K562 (cell line): ENCODE data around the gene TCTN3. TPM values are rescaled to one million over a fixed set of nuclear protein-coding genes. Genes with fewer than 3 reads are reported as not detected.

Source experiments
- BACH1 ChIP-seq: fragments of 200-800 bp; sonication (Bioruptor generic); IDR thresholded peaks from 2 replicates; pipeline ENCODE4 v1.6.1; 2016; ENCODE audit warnings: missing genetic modification characterization, missing compliant biosample characterization
- C11orf30 ChIP-seq: fragments of 450-650 bp; IDR thresholded peaks from 2 replicates; pipeline ENCODE4 v1.6.1; 2016; ENCODE audit warnings: low read depth, mild to moderate bottlenecking
- FOXM1 ChIP-seq, 2 experiments: fragments of 450-650 bp in 1 of 2; sonication (generic) in 1 of 2; formaldehyde crosslinking in 1 of 2; IDR thresholded peaks; 2 replicates each; pipeline versions ENCODE4 v1.6.1 to v1.9.0; 2017 to 2022; ENCODE audit warnings: low read depth in 2 of 2, mild to moderate bottlenecking in 2 of 2, missing genetic modification reagents in 1 of 2, moderate library complexity in 1 of 2
- IRF2 ChIP-seq: sonication (generic); formaldehyde crosslinking; IDR thresholded peaks from 2 replicates; pipeline ENCODE4 v1.8.1; 2022; ENCODE audit warnings: mild to moderate bottlenecking, missing genetic modification reagents
- MAFG ChIP-seq: fragments of 450-650 bp; conservative IDR thresholded peaks from 2 replicates; pipeline ENCODE4 v1.6.1; 2016; ENCODE audit warnings: missing genetic modification characterization, missing compliant biosample characterization
- MCM3 ChIP-seq: fragments of 450-650 bp; IDR thresholded peaks from 2 replicates; pipeline ENCODE4 v1.6.1; 2016
- NUFIP1 ChIP-seq: fragments of 450-650 bp; IDR thresholded peaks from 2 replicates; pipeline ENCODE4 v1.6.1; 2018; ENCODE audit not compliant: partially characterized antibody
- PHF8 ChIP-seq: fragments of 200-600 bp; sonication (generic); IDR thresholded peaks from 2 replicates; pipeline ENCODE4 v1.6.1; 2012; ENCODE audit warnings: mixed run types, mild to moderate bottlenecking, inconsistent platforms, low read length, moderate library complexity, borderline replicate concordance
- SMAD4 ChIP-seq: fragments of 250-450 bp; sonication (Bioruptor Pico); conservative IDR thresholded peaks from 2 replicates; pipeline ENCODE4 v1.8.0; 2021; ENCODE audit warnings: inconsistent platforms, mild to moderate bottlenecking, moderate library complexity
- SRSF9 ChIP-seq: fragments of 200-400 bp; formaldehyde crosslinking; IDR thresholded peaks from 2 replicates; pipeline ENCODE4 v1.6.1; 2017; ENCODE audit warnings: low read depth, low read length, borderline replicate concordance
- STAG1 ChIP-seq: sonication (generic); formaldehyde crosslinking; IDR thresholded peaks from 2 replicates; pipeline ENCODE4 v1.5.0; 2020; ENCODE audit warnings: missing genetic modification reagents, borderline replicate concordance
- ZNF175 ChIP-seq: fragments of 200-800 bp; sonication (Bioruptor generic); IDR thresholded peaks from 2 replicates; pipeline ENCODE4 v1.6.1; 2016; ENCODE audit warnings: low read depth, mild to moderate bottlenecking, missing genetic modification characterization, missing compliant biosample characterization
- ZNF212 ChIP-seq: fragments of 450-650 bp; formaldehyde crosslinking; IDR thresholded peaks from 2 replicates; pipeline ENCODE4 v1.4.0; 2020; ENCODE audit warnings: mild to moderate bottlenecking
- polyA plus RNA-seq, 8 experiments: library from polyadenylated mRNA; depleted of rRNA in 4 of 8; stranded (reverse) in 5 of 8; unstranded in 3 of 8; fragments of >200 nt; fragmentation: Nextera tagmentation in 2 of 8; fragmentation: Illumina TruSeq in 1 of 8; extraction: Ambion mirVana in 2 of 8; extraction: Trizol in 1 of 8; gene quantifications; 2 replicates each; pipeline versions ENCODE4 v1.2.1 to v1.2.3, GENCODE V29; 2011 to 2014; ENCODE audit warnings: inconsistent platforms in 1 of 8, missing spikeins in 1 of 8
- total RNA-seq, 7 experiments: library from RNA; depleted of rRNA in 6 of 7; stranded (reverse); fragments of >200 nt in 6 of 7; fragmentation: Illumina TruSeq in 2 of 7; extraction: Trizol in 2 of 7; gene quantifications; 2 replicates each; pipeline versions ENCODE4 v1.2.1 to v1.2.3, GENCODE V29; 2011 to 2021; ENCODE audit warnings: low replicate concordance in 1 of 7
- TF ChIP-seq, protein P1 (sequence below): sonication (generic); formaldehyde crosslinking; IDR thresholded peaks from 2 replicates; pipeline ENCODE4 v1.8.0; 2022; ENCODE audit warnings: mild to moderate bottlenecking, missing genetic modification reagents
- TF ChIP-seq, protein P2 (sequence below): IDR thresholded peaks from 3 replicates; pipeline ENCODE4 v1.6.1; 2011; ENCODE audit warnings: borderline replicate concordance, mild to moderate bottlenecking; ENCODE audit not compliant: insufficient read length, insufficient read depth
- TF ChIP-seq, protein P3 (sequence below): fragments of 250-450 bp; sonication (Bioruptor Pico); IDR thresholded peaks from 2 replicates; pipeline ENCODE4 v1.8.0; 2022; ENCODE audit warnings: inconsistent platforms, mild to moderate bottlenecking, moderate library complexity, borderline replicate concordance

TCTN3 gene
- total and polyA plus RNA-seq, 9 of the 15 experiments (the other 6 are each of a cell fraction or from before 2014, with no cell fraction given), result 10.4 to 25.8 (median 16.3) TPM

DNA sequence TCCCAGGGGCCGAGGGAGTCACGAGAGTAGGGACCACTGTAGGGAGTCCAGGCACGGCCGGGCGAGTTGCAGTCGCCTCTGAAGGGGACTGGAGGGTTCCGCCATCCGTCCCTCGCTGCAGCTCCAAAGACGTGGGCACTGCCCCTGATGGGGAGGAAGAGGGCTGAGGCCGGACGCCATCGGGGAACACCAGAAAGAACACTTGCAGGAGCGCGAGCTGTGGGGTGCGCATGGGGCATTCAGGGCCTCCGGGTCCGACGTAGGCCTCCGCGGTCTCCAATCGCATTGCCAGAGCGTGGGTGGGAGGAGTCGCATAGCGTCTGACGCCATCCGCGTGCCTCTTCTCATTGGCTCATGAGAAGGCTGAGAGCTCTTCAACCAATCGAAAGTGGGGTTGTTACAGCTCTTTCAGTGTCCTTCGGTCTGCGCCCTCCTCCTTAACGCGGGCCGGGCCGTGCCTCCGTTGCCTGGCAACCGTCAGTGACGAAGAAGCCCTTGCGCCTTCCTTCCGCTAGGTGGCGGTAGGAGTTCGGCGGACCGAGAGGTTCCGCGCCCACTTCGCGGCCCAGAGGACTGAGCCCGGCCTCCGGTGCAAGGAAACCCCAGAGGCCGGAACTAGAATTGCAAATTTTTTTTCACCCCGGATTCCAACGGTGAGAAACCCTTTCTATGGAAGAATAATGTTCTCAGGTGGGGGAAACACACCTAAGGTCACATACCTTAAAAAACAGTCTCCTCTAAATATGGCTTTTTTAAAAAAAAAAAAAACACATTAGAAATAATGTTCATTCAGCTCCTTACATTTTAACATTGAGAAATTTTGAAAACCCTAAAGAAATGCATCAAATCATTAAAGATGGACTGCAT is at the start of gene TCTN3 (continued):
- TF ChIP-seq, protein P1, sequence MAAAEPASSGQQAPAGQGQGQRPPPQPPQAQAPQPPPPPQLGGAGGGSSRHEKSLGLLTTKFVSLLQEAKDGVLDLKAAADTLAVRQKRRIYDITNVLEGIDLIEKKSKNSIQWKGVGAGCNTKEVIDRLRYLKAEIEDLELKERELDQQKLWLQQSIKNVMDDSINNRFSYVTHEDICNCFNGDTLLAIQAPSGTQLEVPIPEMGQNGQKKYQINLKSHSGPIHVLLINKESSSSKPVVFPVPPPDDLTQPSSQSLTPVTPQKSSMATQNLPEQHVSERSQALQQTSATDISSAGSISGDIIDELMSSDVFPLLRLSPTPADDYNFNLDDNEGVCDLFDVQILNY, result no peak
- TF ChIP-seq MCM3, result no peak
- TF ChIP-seq PHF8, result peak; percentile 86; the same call in 1 of the 2 replicates
- TF ChIP-seq BACH1 (tag), result no peak
- no peak for TF ChIP-seq MAFG
- no peak for TF ChIP-seq IRF2 (CRISPR knock-in tag)
- no peak for TF ChIP-seq SRSF9
- TF ChIP-seq C11orf30, result peak; percentile 93
- TF ChIP-seq STAG1 (CRISPR knock-in tag), result peak; percentile 82; the same call in 1 of the 2 replicates
- TF ChIP-seq, protein P2, sequence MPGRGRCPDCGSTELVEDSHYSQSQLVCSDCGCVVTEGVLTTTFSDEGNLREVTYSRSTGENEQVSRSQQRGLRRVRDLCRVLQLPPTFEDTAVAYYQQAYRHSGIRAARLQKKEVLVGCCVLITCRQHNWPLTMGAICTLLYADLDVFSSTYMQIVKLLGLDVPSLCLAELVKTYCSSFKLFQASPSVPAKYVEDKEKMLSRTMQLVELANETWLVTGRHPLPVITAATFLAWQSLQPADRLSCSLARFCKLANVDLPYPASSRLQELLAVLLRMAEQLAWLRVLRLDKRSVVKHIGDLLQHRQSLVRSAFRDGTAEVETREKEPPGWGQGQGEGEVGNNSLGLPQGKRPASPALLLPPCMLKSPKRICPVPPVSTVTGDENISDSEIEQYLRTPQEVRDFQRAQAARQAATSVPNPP, result no peak
- no peak for TF ChIP-seq SMAD4 (CRISPR knock-in tag)
- no peak for TF ChIP-seq ZNF175 (CRISPR knock-in tag)
- no peak for TF ChIP-seq NUFIP1
- TF ChIP-seq FOXM1 (IDR thresholded peaks at IDR 0.05; ENCODE audit: low read depth), result no peak; the same call in 1 of the 2 replicates
- TF ChIP-seq FOXM1 (CRISPR knock-in tag; IDR thresholded peaks at IDR 0.05; ENCODE audit: low read depth), result no peak
- TF ChIP-seq, protein P3, sequence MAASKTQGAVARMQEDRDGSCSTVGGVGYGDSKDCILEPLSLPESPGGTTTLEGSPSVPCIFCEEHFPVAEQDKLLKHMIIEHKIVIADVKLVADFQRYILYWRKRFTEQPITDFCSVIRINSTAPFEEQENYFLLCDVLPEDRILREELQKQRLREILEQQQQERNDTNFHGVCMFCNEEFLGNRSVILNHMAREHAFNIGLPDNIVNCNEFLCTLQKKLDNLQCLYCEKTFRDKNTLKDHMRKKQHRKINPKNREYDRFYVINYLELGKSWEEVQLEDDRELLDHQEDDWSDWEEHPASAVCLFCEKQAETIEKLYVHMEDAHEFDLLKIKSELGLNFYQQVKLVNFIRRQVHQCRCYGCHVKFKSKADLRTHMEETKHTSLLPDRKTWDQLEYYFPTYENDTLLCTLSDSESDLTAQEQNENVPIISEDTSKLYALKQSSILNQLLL (CRISPR knock-in tag), result no peak
- TF ChIP-seq ZNF212 (CRISPR knock-in tag), result no peak
